Amniotic stem cell (primary cell): Measurements from ENCODE around the gene S100A7.
"Not testable (repeated sequence)": the region's sequence is repeated elsewhere in the genome, so short reads cannot be mapped to it uniquely, and the experiment has no call there.

ENCODE experiments used
- DNase-seq: peaks from one replicate; lab custom pipeline; 2025; lab: John Stamatoyannopoulos, UW

S100A7 gene

DNA sequence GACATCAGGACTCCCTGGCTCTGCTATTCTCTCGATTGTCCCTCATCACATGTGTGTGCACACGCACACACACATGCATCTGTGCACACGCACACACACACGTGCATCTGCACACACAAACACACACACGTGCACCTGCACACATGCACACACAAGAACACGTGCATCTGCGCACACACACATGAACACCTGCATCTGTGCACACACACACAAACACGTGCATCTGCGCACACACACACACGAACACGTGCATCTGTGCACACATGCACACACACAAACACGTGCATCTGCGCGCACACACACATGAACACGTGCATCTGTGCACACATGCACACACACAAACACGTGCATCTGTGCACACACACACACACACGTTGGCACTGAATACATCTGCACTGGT is 29.4 kb downstream of the S100A7 start:
- DNase-seq = no peak

DNA sequence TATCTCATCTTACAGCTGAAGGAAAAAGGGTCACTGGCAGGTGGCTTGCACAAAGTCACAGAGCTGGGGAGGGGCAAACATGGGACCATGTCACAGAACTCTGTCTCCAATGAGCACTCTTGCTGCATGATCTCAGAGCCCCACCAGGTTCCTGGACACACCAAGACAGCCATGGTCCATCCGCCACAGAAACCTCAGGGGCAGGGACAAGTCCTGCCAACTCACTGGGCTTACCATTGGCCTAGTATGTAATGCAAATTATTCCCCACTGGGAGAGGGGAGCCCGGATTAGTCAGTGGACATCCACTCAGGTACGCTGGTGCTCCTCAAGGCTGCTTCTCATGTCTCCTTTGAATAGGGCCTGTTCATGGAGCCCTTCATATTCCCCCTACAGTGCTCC is 29.9 kb downstream of the S100A7 start:
- DNase-seq = no peak

DNA sequence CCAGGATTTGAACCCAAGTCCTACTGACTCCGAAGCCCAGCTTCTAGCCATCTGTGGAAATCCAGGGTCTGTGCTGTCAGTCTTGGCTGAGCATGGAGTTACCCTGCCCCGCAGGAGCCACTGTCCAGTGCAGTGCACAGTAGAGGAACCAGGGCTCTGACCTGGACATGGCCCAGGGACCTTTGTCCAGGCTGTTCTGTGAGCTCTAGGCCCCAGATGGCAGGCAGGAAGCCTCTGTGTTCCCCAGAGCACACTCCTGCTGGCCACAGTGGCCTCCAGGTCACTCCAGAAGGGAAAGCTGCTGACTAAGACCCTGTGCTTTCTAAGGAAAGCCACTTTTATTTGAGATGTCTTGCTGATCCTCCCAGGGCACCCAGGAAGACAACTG is 30.3 kb downstream of the S100A7 start:
- no peak for DNase-seq

GRCh38 chr1:153429266-153430165 is 30.9 kb downstream of the S100A7 start:
- DNase-seq = no peak

- DNase-seq = no peak
Measured at GRCh38 chr1:153428791-153429190, 31.7 kb downstream of the S100A7 start.

DNA sequence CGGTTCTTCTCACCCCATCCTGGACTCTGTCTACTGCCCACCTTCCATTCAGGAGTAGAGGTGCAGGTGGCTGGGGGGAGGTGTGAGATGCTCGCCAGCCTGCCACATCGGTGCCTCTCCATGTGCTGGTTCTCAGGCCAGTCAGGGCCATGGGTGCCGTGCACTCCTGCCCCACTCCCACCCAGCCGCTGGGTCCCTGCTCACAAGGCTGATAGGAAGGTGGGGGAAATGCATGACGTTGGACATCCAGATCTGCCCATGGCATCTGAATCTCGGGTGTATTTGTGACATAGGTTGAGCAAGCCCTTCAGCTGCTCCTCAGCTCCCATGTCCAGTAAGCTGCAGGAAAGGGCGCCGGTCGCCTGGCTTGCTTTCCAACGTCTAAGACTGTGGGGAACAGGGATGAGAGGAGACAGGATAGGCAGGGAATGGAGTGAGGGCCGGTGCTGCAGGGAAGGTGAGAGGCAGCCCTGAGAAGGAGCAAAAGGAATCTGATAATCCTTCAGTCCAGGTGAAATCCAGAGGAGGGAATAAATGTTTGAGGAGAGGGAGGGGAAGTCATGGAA is 32.3 kb downstream of the S100A7 start:
- no peak for DNase-seq

GRCh38 chr1:153426809-153427208 is 33.6 kb downstream of the S100A7 start:
- DNase-seq = no peak

GRCh38 chr1:153422450-153423068 is 37.9 kb downstream of the S100A7 start:
- no peak for DNase-seq

DNA sequence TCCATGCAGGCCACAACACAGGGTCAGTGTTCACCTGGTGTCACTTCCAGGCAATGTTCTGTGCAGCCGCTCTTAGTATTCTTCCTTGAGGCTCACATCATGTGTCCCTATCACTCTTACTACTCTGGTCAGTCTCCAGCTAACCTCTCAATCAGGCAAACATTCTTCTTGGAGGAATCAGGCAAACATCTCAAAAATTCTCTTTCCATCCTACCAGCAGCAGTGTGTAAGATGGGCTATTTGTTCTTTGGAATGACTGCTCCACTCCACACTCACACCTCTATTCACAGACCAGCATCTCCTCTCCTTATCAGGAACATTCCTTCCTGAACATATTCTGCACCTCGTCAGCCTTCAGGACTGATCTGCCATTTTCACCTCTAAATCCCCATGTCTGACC is 40.1 kb downstream of the S100A7 start:
- no peak for DNase-seq

DNA sequence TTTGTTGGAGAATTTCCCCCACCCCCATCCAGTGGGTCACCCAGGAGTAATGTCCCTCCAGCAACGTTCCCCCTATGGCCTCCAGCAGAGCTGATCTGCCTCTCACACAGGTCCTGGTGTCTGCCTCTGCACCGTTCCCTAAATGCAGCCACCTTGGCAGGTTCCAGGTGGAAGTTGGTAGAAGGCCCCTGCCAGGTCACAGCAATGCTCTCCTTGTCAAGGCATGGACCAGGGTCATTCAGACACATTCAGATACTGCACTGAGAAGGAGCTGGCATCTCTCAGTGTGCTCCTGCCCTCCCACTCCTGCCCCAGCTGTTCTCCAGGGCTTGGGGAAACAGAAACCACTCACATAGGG is 41.0 kb downstream of the S100A7 start:
- DNase-seq = not testable (repeated sequence)

GRCh38 chr1:153418758-153419435 is 41.6 kb downstream of the S100A7 start:
- not testable (repeated sequence) for DNase-seq

- no peak for DNase-seq
Measured at GRCh38 chr1:153417136-153417888, 43.1 kb downstream of the S100A7 start.

DNA sequence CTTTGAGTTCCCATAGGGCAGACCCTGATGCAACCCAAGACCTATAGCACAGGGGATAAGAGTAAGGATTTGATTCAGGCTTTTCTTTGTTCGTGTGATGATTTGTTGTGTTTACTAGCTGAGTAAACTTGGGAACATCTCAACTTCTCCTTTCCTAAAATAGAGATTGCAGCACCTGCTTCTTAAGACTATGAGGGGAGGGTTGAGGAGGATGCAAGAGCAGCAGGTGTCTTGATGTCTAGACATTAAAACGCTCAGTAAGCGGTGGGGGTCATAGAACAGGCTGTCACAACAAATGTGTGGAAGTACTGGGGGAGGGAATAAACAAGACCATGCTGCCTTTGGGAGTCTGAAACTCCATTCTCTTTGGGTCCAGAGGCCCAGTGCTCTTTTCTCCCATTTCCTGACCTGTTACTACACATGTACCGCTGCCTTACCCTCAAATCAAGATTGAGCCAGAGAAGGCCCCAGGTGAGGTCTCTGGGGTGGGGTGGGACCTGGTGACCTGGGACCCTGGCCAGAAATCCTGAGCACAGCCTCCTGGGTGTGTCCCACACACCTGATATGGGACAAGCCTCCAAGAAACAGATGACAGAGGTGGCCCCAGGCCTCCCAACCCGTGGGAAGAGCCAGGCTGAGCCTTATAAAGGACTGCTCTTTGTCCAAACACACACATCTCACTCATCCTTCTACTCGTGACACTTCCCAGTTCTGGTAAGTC is 44.4 kb downstream of the S100A7 start, which contains the start of gene S100A7A:
Gene S100A7A, plus strand, starts transcription at position 671 of the 721 bp plus-strand sequence. CDS start 1,563 bp downstream, outside the sequence.
- no peak for DNase-seq

- not testable (repeated sequence) for DNase-seq
Measured at GRCh38 chr1:153413961-153414360, 46.5 kb downstream of the S100A7 start.
